Measurements from ENCODE around the gene ADSS2. TPM values are rescaled to one million over a fixed set of nuclear protein-coding genes. Genes with fewer than 3 reads are reported as not detected.

The ADSS2 gene
- total RNA-seq, 4 donors from 2014 or later = 13.7 to 47.0 (median 27.3) TPM

GRCh38 chr1:244391761-244392160 lies 59.9 kb downstream of the ADSS2 start:
- Histone ChIP-seq H3K9me3 (no peaks in the 10 kb centered on the region), H3K27ac (no peak overlapping the region), H3K4me3 (no peak overlapping the region), H3K36me3 (no peaks in the 10 kb centered on the region), H3K4me1 (peaks cover 0 to 3% (median 0%) of the 10 kb centered on the region in 4 donors), H3K27me3 (no peaks in the 10 kb centered on the region)
- no peak for TF ChIP-seq POLR2A (IDR thresholded peaks at IDR 0.05)
- TF ChIP-seq POLR2AphosphoS5 (IDR thresholded peaks at IDR 0.05) = no peak
- TF ChIP-seq CTCF (IDR thresholded peaks at IDR 0.05) = no peak
- TF ChIP-seq EP300 (IDR thresholded peaks at IDR 0.05; ENCODE audit: low read depth) = no peak
- no peak for DNase-seq
- intact Hi-C loops (cut with DNase I; ENCODE audit: low total_unique reads) (no loop called here), in situ Hi-C loops (cut with MboI; ENCODE audit: low pct_ligation_motif_present in 1 of 4, low pct_unique_long_range_greater_than_20kb in 1 of 4, low sequenced_read_pairs in 3 of 4) (no loop called here)
- 70 to 98% methylated on average over 2 to 5 of the region's 5 CpGs for WGBS, 2 donors (ENCODE audit: low coverage in 1 of 2)

GRCh38 chr1:244388961-244389360 lies 62.7 kb downstream of the ADSS2 start:
- Histone ChIP-seq H3K9me3 (no peaks in the 10 kb centered on the region), H3K27ac (no peak overlapping the region), H3K4me3 (no peak overlapping the region), H3K36me3 (no peaks in the 10 kb centered on the region), H3K4me1 (peaks cover 0 to 3% (median 0%) of the 10 kb centered on the region in 4 donors), H3K27me3 (no peaks in the 10 kb centered on the region)
- in situ Hi-C loops (cut with MboI; ENCODE audit: low pct_ligation_motif_present in 1 of 4, low pct_unique_long_range_greater_than_20kb in 1 of 4, low sequenced_read_pairs in 3 of 4) (no loop called here), intact Hi-C loops (cut with DNase I; ENCODE audit: low total_unique reads) (no loop called here)
- TF ChIP-seq POLR2A (IDR thresholded peaks at IDR 0.05) = no peak
- no peak for TF ChIP-seq POLR2AphosphoS5 (IDR thresholded peaks at IDR 0.05)
- no peak for TF ChIP-seq EP300 (IDR thresholded peaks at IDR 0.05; ENCODE audit: low read depth)
- no peak for TF ChIP-seq CTCF (IDR thresholded peaks at IDR 0.05)
- DNase-seq = no peak
- WGBS, 2 donors (ENCODE audit: low coverage in 1 of 2) = 70 to 74% methylated on average over 7 of the region's 7 CpGs

DNA sequence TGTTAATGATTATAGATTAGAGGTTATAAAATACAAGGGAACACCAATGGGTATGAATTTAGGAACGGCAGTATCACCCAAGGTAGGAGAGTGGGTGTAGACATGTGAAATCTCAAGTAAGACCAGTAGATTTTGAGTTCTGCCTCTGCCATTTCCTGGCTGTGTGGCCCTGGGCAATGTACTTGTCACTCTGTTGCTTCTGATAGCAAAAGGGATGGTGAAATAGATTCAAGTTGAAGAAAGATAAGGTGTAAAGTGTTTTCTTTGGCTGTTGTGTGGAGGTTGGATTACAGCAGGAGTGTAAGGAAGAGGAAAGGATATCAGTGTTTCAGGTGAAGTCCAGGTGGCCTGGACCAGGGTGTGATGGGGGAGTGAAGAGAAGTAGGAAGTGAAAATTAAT lies 64.3 kb downstream of the ADSS2 start:
- no peaks in the 10 kb centered on the region for H3K36me3 ChIP-seq
- H3K27me3 ChIP-seq = no peaks in the 10 kb centered on the region
- no peak overlapping the region for H3K27ac ChIP-seq
- H3K4me1 ChIP-seq = peaks cover 0 to 3% (median 0%) of the 10 kb centered on the region in 4 donors
- no peak for DNase-seq
- no peak overlapping the region for H3K4me3 ChIP-seq
- no peak for TF ChIP-seq CTCF (IDR thresholded peaks at IDR 0.05)
- TF ChIP-seq POLR2AphosphoS5 (IDR thresholded peaks at IDR 0.05) = no peak
- TF ChIP-seq EP300 (IDR thresholded peaks at IDR 0.05; ENCODE audit: low read depth) = no peak
- in situ Hi-C loops (cut with MboI; ENCODE audit: low pct_ligation_motif_present in 1 of 4, low pct_unique_long_range_greater_than_20kb in 1 of 4, low sequenced_read_pairs in 3 of 4) = no loop called here
- 80 to 88% methylated on average over 1 of the region's 1 CpG for WGBS, 2 donors (ENCODE audit: low coverage in 1 of 2)
- intact Hi-C loops (cut with DNase I; ENCODE audit: low total_unique reads) = no loop called here
- H3K9me3 ChIP-seq = no peaks in the 10 kb centered on the region

DNA sequence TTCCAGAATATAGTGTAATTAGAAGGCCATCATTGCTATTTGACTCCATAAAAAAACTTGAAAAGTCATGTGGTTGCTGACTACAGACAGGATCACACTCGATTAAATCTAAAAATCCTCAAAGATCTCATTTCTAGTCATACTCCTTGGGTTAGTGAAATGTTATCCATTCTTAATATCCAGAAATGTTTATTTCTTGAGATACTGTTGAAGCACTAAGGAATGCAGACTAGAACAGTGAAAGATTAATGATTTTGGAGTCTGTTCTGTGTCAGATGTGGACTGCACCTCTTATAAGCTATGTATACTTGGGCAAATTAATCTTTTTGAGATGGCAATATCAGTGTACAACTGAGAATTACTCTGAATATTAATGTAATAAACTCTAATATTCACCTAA lies 65.1 kb downstream of the ADSS2 start:
- no peaks in the 10 kb centered on the region for H3K9me3 ChIP-seq
- no peak overlapping the region for H3K27ac ChIP-seq
- 90 to 92% methylated on average over 1 of the region's 1 CpG for WGBS, 2 donors (ENCODE audit: low coverage in 1 of 2)
- TF ChIP-seq EP300 (IDR thresholded peaks at IDR 0.05; ENCODE audit: low read depth) = no peak
- TF ChIP-seq CTCF (IDR thresholded peaks at IDR 0.05) = no peak
- in situ Hi-C loops (cut with MboI; ENCODE audit: low pct_ligation_motif_present in 1 of 4, low pct_unique_long_range_greater_than_20kb in 1 of 4, low sequenced_read_pairs in 3 of 4) (no loop called here), intact Hi-C loops (cut with DNase I; ENCODE audit: low total_unique reads) (no loop called here)
- no peak overlapping the region for H3K4me3 ChIP-seq
- DNase-seq = no peak
- H3K27me3 ChIP-seq = no peaks in the 10 kb centered on the region
- no peaks in the 10 kb centered on the region for H3K36me3 ChIP-seq
- peaks cover 0 to 3% (median 0%) of the 10 kb centered on the region in 4 donors for H3K4me1 ChIP-seq

All from transverse colon (tissue), 4 donors.